ENCODE measurements around the gene SLX4.
"Not testable (repeated sequence)": the region's sequence is repeated elsewhere in the genome, so short reads cannot be mapped to it uniquely, and the experiment has no call there.

Gene SLX4

DNA sequence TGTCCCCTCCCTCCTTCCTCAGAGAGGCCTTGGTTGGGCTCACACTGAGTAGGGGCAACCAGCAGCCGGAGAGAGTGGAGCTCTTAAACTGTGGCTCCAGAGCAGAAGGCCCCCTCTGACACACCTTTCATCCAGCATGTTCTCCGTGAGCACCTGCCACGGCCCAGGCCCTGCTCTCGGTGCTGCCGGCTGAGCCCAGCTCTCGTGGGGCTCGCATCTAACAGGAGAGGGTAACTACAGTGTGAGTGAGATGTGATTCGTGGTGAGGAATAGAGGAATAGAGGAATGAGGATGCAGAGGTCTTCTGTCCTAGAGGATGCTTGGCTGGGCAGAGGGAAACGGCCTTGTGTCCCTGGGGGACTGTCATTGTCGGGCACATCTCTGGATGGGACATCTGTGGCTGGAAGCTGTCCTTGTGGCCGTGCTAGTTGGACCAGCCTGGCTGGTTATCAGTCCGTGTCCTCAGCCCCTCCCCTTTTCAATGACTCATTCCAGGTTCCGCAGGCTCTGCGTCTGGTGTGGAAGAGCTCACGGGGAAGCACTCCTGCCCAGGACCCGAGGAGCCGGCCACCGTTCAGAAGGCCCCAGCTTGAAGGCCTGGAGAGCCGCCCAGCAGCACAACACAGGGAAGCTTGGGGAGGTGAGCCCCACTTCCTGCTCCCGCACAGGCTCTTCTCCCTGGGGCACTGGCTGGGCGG, 31.1 kb upstream of the SLX4 start:
- DNase-seq (ENCODE audit: low spot score) = no peak

DNA sequence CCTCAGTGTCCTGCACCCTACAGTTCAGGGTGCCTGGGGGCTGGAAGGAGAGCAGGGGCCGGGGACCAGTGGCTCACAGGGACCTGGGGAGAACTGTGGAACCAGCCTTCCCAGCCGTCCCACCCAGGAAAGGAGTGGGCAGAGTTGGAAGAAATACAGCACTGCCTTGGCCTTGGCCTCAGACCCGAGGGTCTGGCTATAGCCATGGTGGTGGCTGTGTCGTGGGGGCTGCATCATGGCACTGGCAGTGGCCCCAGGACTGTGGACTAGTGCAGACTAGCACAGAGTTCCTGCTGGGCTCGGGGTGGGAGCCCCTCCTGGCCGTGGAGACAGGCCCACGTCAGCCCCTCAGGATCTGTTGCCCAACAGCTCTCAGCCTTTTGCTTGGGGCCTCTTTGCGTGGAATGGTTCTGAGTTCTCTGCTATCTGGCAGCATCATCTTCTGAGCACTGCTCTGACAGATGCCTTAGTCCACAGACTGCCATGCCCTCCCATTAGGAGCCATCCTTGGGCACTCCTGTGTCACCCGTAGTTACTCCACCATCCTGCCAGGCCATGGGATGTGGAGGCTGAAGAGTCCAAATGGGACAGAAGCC, 30.5 kb upstream of the SLX4 start:
- DNase-seq (ENCODE audit: low spot score) = no peak

DNA sequence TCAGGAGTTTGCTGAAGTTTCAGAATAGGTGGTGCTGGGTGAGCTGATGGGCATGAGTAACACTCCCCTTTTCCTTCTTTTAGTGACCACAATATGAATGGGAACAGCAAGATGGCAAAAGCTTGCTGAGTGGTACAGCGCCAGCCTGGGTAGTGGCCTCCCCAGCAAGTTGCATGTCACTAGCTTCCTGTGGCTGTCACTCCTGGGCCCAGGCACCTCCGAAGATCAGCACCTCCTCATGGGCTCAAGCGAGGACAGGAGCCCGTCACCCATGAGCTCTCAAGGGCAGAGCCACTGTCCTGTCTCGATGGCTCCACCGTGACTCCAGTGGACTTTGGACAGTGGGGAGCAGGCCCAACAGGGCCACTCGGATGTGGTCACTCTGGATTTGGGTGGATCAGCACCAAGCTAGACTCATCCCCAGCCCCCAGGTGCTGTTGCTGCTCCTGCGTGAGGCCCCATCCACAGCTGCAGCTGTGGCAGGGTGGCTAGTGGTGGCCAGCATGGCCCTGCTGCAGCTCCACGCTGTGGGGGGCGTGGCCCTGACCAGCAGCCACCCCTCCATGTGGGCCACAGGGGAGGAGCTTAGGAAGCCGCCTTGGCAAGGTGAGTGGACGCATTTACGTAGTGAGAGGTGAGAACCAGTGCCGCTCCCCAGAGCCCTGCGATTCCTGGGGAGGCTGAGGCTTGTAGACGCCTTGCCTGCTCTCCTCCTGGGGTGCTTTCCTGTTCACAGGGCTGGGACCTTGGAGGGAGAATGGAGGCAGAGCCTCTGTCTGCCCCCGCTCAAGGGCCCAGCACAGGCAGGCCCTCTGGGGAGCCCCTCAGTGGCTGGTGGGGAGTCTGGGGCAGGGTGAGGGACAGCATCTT, 29.5 kb upstream of the SLX4 start:
- no peak for DNase-seq (ENCODE audit: low spot score)

DNA sequence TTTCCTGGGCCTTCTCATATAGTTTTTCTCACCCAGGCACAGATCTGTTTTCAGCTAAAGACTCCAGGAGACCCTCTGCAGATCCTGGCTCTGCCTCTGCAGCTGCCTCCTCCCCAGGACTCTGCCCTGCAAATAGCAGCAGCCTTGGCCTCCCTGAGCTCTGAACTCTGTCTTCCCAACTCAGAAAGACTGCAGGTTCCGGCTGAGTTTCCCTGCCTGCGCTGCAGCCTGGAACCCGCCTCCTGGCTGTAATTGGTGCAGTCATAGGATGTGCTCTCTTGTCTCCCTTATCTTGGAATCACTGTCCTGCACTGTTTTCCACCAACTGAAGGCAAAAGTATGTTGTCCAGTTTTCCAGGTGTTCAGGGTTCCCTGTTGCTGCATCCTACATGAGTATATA, 28.8 kb upstream of the SLX4 start:
- DNase-seq (ENCODE audit: low spot score) = no peak

DNA sequence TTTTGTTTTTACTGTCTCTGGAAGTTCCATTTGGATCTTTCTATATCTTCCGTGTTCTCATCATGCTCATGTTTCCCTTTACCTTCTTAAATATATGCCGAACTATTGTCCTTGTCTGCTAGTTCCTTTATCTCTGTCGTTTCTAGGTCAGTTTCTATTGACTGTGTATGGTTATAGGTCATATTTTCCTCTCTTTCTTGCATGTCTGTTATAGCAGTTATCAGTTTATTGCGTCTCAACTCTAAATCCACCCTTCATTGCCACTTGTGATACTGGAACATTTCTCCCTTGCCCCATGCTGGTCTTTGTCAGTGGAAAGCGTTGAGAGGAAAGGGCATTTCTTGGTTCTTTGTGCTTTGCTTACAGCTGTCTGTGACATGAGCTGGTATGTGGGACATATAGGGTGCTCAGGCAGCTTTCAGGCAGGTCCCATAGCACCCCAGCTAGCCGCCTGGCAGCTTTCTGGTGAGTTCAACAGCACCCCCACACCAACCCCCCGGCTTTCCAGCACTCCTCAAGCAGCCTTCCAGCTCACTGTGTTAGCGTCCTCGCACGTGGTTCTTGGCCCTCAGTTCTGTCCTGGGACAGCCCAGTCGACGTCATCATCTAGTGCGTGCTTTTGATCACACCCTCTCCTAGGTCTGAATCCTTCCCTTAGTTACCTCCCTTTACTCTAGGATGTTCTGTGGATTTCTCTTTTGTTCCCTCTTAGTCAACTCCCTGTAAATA, 27.7 kb upstream of the SLX4 start:
- DNase-seq (ENCODE audit: low spot score) = no peak

DNA sequence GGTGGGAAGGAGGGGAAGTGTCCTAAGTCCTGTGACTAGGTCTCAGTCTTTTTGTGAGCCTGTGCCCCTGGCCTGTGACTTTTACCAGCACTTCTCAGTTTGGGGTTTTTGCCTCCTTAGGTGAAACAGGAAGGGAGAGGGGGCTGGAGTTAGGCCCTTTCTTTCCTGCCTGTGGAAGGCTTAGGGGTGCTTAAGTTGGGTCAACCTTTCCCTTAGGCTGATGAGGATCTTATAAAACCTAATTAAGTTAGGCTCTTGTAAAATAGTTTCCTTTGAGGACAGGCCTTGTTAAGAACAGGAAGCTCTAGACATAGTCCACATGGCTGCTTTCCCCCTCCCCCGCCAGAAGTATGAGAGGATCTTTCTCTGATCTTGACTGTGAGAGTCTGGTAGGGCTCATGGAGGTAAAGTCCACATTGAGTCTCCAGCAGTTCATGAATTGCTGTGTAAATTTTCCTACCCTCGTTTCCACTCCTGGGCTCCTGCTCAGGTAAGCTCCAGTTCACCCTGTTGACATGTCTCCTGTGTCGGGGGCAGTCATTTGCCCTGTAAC, 26.0 kb upstream of the SLX4 start:
- DNase-seq (ENCODE audit: low spot score) = no peak

DNA sequence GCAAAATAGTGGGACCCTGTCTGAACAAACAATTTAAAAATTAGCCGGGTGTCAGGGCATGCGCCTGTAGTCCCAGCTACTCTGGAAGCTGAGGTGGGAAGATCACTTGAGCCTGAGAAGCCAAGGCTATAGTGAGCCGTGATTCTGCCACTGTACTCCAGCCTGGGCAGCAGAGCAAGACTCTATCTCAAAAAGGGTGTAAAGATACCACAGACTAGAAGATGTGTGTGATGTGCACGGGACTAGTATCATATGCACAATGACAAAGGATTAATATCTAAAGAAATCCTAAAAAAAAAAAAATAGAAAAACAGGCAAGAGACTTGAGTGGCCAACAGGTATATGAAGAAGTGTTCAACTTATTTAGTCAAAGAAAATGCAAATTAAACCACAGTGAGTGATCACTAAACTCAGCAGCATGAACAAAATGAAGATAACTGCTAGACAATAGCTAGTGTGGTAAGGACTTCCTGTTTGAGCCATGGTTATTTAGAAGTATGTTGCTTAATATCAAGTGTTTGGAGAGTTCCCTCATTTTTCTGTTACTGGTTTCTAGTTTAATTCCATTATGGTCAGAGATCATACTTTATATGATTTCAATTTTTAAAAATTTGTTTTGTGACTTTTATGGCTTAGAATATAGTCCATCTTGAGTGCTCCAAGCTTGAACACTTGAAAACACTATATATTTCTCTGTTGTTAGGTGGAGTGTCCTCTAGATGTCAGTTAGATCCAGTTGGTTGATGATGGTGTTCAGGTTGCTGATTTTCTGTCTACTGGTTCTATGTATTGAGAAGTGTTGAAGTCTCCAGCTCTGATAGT, 14.7 kb upstream of the SLX4 start:
- DNase-seq (ENCODE audit: low spot score) = peak; percentile 15

DNA sequence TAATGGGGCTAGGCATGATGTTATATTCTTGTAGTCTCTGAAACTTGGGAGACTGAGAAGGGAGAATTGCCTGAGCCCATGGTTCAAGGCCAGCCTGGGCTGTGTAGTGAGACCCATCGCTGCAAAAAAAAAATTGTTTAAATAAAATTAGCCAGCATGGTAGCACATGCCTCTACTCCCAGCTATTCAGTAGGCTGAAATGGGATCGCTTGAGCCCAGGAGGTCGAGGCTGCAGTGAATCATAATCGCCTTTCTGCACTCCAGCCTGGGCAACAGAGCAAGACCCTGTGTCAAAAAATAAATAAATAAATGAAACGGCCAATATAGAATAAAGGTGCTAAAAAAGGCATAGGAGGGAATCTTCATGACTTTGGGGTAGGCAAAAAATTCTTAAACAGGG, 13.9 kb upstream of the SLX4 start:
- no peak for DNase-seq (ENCODE audit: low spot score)

DNA sequence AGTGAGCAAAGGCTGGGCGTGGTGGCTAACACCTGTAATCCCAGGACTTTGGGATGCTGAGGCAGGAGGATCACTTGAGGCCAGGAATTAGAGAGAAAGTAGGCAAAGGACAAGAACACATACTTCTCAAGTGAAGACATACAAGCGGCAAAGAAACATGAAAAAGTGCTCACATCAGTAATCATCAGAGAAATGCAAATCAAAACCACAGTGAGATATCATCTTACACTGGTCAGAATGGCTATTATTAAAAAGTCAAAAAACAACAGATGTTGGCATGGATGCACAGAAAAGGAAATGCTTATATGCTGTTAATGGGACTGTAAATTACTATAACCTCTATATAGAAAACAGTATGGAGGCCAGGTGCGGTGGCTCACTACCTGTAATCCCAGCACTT, 12.2 kb upstream of the SLX4 start:
- no peak for DNase-seq (ENCODE audit: low spot score)

DNA sequence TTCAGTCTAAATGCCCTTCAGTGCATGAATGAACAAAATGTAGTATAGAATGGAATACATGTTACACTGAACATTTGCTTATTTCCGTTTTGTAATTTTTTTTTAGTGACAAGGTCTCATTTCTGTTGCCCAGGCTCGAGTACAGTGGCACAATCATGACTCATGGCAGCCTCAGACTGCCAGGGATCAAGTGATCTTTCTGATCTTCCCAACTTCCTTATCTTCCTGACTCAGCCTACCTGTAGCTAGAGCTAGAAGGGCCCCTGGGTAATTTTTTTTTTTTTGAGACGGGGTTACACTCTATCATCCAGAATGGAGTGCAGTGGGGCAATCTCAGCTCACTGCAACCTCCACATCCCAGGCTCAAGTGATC, 7.3 kb upstream of the SLX4 start:
- peak; percentile 16 for DNase-seq (ENCODE audit: low spot score)

DNA sequence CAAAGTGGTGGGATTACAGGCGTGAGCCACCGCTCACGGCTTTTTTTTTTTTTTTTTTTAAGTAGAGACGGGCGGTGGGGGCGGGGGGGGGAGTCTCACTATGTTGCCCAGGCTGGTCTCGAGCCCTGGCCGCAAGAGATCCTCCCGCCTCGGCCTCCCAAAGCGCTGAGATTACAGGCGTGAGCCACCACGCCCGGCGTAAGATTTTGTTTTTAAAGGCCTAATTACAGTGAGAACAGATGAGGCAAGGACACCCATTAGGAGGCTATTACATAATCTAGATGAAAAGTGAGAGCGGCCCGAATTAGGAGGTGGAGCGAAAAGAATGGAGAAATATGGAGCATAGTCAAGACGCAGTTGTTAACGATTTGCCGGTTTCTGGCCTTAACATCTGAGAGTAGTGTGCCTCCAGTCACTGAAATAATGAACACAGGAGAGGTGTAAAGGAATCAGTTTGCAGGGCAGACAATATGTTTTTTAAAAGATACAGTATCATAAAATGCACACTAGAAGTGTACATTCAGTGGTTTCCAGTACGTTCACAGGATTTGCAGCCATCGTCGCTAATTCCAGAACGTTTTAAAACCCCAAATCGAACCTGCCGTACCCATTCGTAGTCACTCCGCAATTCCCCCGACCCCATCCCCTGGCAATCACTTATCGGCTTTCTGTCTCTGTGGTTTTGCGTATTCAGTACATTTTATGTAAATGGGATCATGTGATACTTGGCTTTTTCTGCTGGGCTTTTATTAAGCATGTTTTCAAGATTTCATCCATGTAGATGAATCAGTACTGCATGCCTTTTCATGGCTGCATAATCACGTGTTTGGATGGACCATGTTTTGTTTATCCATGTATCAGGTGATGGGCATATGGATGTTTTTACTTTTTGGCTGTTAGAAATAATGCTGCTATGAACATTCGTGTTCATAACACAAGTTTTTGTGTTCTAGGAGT, 1.4 kb upstream of the SLX4 start:
- no peak for DNase-seq (ENCODE audit: low spot score)

DNA sequence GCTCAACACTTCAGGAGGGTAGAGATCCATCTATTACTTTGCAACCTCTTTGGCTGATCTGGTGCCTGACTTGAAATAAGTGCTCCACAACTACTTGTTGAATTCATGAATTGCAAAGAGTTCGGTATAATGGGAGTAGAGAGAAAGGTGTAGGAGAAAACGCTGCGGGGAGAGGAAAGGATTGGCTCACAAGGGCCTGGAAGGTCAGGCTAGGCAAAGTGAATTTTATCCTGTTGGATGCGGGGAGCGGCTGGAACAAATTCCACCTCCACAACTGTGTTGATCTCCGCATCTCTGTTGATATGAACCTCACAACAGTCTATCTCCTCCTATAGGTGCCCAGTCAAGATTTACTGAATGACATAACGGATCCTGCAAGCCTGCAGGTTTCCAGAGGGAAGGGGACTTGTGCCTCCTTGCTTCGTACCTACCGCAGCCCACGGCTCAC, 684 bp downstream of the SLX4 start:
- DNase-seq (ENCODE audit: low spot score) = peak; percentile 29

DNA sequence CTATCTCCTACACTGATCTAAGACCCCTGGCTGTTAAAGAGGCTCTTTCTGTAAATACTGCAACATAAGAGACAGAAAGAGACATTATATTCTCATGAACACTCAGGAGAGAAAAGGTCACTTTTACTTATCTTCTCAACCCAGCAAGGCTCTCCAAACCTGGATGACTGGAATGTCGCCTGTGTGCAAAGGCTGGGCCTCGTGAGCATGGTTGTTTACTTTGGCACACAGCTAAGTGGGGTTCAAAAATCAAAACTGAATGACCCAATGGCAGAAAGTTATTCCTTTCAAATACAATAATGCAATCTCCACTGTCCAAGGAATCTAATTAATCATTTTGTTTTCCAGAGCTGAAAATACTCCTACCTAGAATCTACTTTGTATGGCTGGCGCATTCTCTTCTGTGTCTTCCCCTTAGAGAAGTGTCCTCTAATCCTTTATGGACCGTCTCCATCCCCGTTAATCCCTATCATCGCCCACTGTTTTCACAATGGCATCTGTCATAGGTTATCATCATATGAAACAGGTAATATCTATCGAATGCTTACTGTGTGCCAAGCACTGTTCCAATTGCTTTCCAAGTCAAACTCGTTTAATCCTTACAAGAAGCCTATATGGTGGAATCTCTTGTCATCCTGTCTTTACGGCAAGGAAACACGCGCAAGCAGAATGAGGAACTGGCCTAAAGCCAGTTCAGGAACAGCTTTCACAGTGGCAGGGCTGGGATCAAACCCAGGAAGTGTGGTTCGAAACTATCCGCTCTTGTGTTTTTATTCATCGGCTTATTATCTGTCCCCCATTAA, 1.3 kb downstream of the SLX4 start:
- DNase-seq (ENCODE audit: low spot score) = no peak

DNA sequence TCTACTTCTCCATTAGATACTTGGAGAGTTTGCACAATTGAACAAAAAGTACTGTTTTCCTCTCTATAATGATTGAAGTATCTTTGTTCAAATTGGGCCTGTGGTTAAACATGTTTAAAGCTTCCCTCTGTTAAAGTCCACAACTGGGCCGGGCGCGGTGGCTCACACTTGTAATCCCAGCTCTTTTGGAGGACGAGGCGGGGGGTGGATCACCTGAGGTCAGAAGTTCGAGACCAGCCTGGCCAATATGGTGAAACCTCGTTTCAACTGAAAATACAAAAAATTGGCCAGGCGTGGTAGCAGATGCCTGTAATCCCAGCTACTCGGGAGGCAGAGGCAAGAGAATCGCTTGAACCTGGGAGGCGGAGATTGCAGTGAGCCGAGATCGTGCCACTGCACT, 2.4 kb downstream of the SLX4 start:
- DNase-seq (ENCODE audit: low spot score) = not testable (repeated sequence)

DNA sequence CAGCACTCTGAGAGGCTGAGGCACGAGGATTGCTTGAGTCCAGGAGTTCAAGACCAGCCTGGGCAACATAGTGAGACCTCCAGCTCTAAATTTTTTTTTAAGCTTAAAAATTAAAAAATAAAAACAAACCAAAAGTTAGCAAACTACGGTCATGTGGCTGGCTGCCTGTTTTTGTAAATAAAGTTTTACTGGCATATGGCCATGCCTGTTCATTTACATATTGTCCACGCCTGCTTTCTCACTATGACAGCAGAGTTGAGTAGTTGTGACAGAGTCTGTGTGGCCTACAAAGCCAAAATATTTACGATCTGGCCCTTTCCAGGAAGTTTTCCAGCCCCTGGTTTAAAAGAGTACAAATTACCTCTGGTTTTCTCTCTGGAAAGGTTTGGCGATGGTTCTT, 3.3 kb downstream of the SLX4 start:
- no peak for DNase-seq (ENCODE audit: low spot score)

DNA sequence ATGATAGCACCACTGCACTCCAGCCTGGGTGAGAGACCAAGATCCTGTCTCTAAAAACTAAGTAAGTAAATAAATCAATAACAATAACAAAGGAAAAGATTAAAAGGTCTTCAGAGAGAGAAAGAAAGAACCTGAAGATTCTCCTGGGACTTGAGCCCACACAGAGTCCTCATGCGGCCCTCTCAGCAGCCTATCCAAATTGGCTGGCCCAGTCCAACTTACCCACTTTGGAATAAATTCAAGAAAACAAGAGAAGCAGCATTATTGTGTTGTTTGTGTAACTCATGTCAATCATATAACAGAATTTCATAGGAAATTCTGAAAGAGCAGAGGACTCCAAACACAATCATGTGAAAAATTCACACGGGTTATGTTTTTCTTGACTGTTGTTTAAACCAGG, 3.8 kb downstream of the SLX4 start:
- no peak for DNase-seq (ENCODE audit: low spot score)

DNA sequence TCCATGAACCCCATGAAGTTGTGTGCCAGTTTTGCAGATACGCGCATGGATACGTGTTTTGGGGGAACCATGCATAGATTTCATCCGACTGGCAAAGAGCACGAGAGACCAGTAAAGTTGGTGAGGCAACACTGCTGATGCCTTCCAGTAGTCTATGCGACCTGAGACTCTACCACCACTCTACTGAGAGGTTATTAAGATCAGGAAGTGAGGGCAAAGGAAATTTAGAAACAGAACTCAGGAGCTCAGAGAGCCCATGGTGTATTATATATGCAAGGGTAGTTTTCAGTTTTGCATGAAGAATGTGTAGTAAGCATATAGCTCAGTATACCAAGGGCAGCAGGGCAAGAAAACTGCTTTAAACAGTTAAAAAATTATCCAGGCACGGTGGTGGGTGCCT, 4.2 kb downstream of the SLX4 start:
- DNase-seq (ENCODE audit: low spot score) = no peak

DNA sequence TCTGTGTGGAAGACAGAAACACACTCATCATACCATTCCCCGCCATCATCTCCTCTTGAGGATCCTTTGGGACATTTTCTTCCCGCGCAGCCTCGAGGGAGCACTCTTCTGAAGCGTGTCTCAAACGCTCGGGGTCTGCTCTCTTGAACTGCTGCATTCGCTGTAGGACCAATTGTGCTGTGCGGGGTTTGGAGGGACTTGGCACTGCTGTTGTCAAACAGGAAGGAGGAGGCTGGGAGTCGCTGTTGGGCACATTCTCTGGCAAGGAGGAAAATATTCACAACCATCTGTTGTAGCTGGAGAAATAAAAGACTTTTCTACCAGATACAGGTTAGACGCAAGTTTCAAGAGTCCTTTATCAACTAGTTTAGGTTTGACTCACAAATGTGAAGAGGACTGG, 5.0 kb downstream of the SLX4 start:
- DNase-seq (ENCODE audit: low spot score) = no peak

DNA sequence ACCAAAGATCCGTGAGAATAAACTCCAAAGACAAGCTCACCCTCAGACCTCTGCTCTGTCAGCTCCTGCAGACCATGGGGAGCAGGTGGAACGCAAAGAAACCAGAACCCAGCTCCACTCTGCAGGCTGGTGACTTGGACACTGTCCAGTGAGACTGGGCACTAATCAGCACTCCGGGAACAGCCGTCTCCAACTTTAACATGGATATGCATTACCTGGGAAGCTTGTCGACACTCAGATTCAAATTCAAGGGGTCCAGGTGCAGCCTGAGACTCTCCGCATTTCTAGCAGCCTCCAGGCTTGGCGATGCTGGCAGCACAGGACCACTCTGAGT, 9.1 kb downstream of the SLX4 start:
- DNase-seq (ENCODE audit: low spot score) = no peak
